ENCODE results near the gene LENG8. TPM values are rescaled to one million over a fixed set of nuclear protein-coding genes. Genes with fewer than 3 reads are reported as not detected.

LENG8 gene
- total RNA-seq, 1 experiment from 2014 or later, result 267 TPM

DNA sequence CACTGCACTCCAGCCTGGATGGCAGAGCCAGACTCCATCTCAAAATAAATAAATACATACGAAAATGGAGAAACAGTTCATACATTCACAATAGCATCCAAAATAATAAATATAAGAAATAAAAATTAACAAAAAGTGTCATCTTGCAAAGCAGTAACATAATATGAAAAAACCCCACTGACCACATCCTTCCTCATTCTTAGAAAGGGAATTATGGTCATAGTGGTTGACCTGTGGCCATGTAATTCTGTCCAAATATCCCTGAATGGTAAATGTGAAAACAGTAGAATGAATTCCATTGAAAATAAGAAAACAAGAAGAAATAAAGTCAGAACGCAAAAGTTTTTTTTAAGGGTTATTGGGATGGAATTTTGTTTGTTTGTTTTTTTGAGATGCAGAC lies 31.1 kb downstream of the LENG8 start:
- TF ChIP-seq, protein P1, sequence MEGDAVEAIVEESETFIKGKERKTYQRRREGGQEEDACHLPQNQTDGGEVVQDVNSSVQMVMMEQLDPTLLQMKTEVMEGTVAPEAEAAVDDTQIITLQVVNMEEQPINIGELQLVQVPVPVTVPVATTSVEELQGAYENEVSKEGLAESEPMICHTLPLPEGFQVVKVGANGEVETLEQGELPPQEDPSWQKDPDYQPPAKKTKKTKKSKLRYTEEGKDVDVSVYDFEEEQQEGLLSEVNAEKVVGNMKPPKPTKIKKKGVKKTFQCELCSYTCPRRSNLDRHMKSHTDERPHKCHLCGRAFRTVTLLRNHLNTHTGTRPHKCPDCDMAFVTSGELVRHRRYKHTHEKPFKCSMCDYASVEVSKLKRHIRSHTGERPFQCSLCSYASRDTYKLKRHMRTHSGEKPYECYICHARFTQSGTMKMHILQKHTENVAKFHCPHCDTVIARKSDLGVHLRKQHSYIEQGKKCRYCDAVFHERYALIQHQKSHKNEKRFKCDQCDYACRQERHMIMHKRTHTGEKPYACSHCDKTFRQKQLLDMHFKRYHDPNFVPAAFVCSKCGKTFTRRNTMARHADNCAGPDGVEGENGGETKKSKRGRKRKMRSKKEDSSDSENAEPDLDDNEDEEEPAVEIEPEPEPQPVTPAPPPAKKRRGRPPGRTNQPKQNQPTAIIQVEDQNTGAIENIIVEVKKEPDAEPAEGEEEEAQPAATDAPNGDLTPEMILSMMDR (IDR thresholded peaks at IDR 0.05; ENCODE audit: unreplicated experiment), result no peak
- no peaks in the 10 kb centered on the region for H3K36me3 Mint-ChIP-seq (ENCODE audit: insufficient read depth, unreplicated experiment)
- BruUV-seq (replicated peaks), result no TSS peak
- peaks cover 59% of the 10 kb centered on the region for H3K27me3 Mint-ChIP-seq (ENCODE audit: unreplicated experiment)
- no peak for DNase-seq
- H3K4me3 Mint-ChIP-seq (ENCODE audit: low read depth, unreplicated experiment), result no peak overlapping the region
- H3K4me1 Mint-ChIP-seq (ENCODE audit: low read depth, unreplicated experiment), result no peaks in the 10 kb centered on the region
- CTCF ChIA-PET, result interaction anchor here (0.8 kb wide), 1 partner anchor 49 kb away, joined by 7 read pairs; no protein-coding TSS in a partner anchor
- intact Hi-C loops (cut with micrococcal nuclease; ENCODE audit: unreplicated experiment), result loop anchor here (10.0 kb wide), 1 partner anchor 85 kb away; no protein-coding TSS in a partner anchor
- H3K27ac Mint-ChIP-seq (ENCODE audit: unreplicated experiment), result no peak overlapping the region
- no peaks in the 10 kb centered on the region for H3K9me3 Mint-ChIP-seq (ENCODE audit: low read depth, unreplicated experiment)

DNA sequence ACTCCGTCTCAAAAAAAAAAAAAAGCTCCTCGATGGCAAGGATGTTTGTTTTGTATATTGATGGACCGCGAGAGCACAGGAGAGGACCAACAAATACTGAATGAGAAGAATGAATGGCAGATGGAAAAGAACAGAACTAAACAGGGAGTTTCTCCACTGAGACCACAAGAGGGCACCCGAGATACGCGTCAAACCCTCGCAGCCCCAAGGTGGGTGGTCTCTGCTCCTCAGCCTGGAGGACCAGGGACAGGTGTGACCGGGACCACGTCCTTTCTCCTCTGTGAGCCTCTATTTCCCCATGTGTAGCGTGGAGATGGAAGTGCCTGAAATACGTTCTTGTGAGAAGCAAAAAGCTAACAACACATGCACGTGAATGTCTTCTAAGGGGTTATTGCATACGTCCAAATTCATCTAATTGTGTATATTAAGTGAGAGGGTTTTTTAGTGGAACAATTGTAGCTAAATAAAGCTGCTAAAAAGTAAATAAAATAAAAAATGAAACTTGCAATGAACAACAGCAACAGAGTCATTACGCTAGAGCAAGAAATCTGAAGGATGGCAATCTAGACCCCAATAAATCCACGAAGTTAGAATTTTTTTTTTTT lies 32.4 kb downstream of the LENG8 start:
- TF ChIP-seq, protein P1 (IDR thresholded peaks at IDR 0.05; ENCODE audit: unreplicated experiment), result peak; percentile 58
- no TSS peak for BruUV-seq (replicated peaks)
- DNase-seq, result peak; percentile 62
- Mint-ChIP-seq H3K27ac (ENCODE audit: unreplicated experiment) (no peak overlapping the region), H3K4me1 (ENCODE audit: low read depth, unreplicated experiment) (no peaks in the 10 kb centered on the region), H3K27me3 (ENCODE audit: unreplicated experiment) (peaks cover 64% of the 10 kb centered on the region), H3K36me3 (ENCODE audit: insufficient read depth, unreplicated experiment) (no peaks in the 10 kb centered on the region), H3K9me3 (ENCODE audit: low read depth, unreplicated experiment) (no peaks in the 10 kb centered on the region), H3K4me3 (ENCODE audit: low read depth, unreplicated experiment) (no peak overlapping the region)
- CTCF ChIA-PET, result interaction anchor here (0.6 to 1.0 kb wide), 5 partner anchors 8 to 868 kb away, joined by 3 to 6 read pairs (median 3); partner anchors contain the start of gene CDC42EP5
- intact Hi-C loops (cut with micrococcal nuclease; ENCODE audit: unreplicated experiment), result loop anchor here (1.0 to 10.0 kb wide), 2 partner anchors 83 to 195 kb away; no protein-coding TSS in a partner anchor

DNA sequence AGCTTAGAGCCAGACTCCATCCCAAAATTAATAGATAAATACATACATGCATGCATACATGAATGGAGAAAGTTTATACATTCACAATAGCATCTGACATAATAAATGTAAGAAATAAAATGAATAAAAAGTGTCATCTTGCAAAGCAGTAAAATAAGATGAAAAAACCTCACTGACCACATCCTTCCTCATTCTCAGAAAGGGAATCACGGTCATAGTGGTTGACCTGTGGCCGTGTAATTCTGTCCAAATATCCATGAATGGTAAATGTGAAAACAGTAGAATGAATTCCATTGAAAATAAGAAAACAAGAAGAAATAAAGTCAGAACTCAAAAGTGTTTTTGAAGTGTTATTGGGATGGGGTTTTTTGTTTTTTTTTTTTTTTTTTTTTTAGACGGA lies 33.9 kb downstream of the LENG8 start:
- H3K4me3 Mint-ChIP-seq (ENCODE audit: low read depth, unreplicated experiment), result no peak overlapping the region
- DNase-seq, result no peak
- TF ChIP-seq, protein P1 (IDR thresholded peaks at IDR 0.05; ENCODE audit: unreplicated experiment), result no peak
- no TSS peak for BruUV-seq (replicated peaks)
- CTCF ChIA-PET, result no interaction called here
- intact Hi-C loops (cut with micrococcal nuclease; ENCODE audit: unreplicated experiment), result loop anchor here (10.0 kb wide), 1 partner anchor 82 kb away; no protein-coding TSS in a partner anchor
- no peaks in the 10 kb centered on the region for H3K9me3 Mint-ChIP-seq (ENCODE audit: low read depth, unreplicated experiment)
- no peak overlapping the region for H3K27ac Mint-ChIP-seq (ENCODE audit: unreplicated experiment)
- peaks cover 49% of the 10 kb centered on the region for H3K27me3 Mint-ChIP-seq (ENCODE audit: unreplicated experiment)
- no peaks in the 10 kb centered on the region for H3K36me3 Mint-ChIP-seq (ENCODE audit: insufficient read depth, unreplicated experiment)
- no peaks in the 10 kb centered on the region for H3K4me1 Mint-ChIP-seq (ENCODE audit: low read depth, unreplicated experiment)

DNA sequence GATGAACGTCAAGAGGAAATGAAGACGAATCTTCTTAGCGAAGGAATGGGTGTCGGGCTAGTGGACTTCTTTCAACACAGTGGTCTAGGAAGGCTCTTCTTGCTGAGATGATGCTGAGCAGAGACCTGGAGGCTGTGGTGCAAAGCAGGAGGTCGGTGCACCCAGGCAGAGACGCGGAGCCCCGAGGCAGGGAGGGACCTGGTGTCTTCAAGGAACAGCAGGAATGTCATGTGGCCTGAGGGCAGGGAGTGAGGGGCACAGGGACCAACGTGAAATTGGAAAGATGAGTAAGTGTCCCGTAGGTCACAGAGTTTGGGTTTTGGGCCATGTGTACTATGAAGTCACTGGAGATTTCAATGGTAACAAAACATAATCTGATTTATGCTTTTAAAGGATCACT lies 35.5 kb downstream of the LENG8 start:
- intact Hi-C loops (cut with micrococcal nuclease; ENCODE audit: unreplicated experiment), result loop anchor here (10.0 kb wide), 1 partner anchor 80 kb away; no protein-coding TSS in a partner anchor
- H3K27ac Mint-ChIP-seq (ENCODE audit: unreplicated experiment), result no peak overlapping the region
- H3K9me3 Mint-ChIP-seq (ENCODE audit: low read depth, unreplicated experiment), result no peaks in the 10 kb centered on the region

More for the DNA sequence above, 35.5 kb downstream of the LENG8 start:
- BruUV-seq (replicated peaks), result no TSS peak
- CTCF ChIA-PET, result no interaction called here
- DNase-seq, result no peak
- Mint-ChIP-seq H3K4me1 (ENCODE audit: low read depth, unreplicated experiment) (no peaks in the 10 kb centered on the region), H3K27me3 (ENCODE audit: unreplicated experiment) (peaks cover 42% of the 10 kb centered on the region), H3K4me3 (ENCODE audit: low read depth, unreplicated experiment) (no peak overlapping the region), H3K36me3 (ENCODE audit: insufficient read depth, unreplicated experiment) (no peaks in the 10 kb centered on the region)
- TF ChIP-seq, protein P1 (IDR thresholded peaks at IDR 0.05; ENCODE audit: unreplicated experiment), result no peak

All from Calu3 (cell line).